Measurements from ENCODE around the gene NAV2.

The NAV2 gene

GRCh38 chr11:20021771-20022362 is 309.2 kb downstream of the NAV2 start:
- DNase-seq (ENCODE audit: low read depth): no peak

DNA sequence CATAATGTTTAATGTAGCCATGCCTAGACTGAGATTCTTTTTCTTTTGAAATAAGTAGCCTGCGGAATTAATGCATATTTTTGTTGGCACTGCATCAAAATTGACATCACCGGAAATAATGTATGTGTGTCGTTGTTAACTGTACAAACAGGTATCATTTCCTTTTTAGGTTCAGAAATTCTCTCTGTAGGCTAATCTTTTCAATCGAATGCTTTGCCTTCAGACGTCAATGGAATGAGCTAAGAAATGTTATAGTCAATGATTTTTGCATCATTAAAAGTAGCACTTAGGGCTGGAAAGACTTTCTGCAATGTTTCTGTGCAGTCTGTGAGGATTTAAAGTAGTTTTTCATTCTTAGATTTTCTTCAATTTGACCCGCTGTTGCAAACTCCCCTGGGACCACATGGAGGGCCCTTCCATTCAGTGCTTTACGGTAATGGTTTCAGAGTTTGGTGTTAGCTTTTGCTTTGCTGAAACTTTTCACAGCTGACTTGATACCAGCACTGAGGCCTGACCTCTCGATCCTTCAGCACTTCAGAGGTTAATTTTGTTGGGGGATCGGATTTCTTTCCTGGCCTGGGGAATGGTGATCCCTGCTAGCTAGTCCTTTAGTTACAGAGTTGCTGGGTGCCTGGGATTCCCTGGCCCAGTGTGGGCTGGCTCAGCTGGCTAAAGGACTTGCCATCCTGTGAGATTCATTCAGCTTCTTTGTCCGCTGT is 309.9 kb downstream of the NAV2 start:
- no peak for DNase-seq (ENCODE audit: low read depth)

DNA sequence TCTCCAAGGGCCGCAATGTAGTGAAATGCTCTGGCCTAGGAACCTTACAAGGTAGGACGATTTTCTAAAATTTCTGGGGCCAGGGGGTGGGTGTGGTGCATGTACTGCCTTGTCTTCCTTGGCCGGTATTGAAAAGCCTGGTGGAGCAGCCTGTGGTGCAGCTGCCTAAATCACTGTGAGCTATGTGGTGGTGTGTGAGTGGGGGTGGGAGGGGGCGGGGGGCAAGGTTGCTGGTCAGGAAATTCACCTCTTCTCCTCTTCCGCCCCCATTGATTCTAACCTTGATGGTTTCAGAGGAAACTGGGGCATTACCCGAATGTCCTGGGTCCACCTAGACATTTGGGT is 310.4 kb downstream of the NAV2 start:
- DNase-seq (ENCODE audit: low read depth): no peak

- no peak for DNase-seq (ENCODE audit: low read depth)
These were observed 311.7 kb downstream of the NAV2 start for GRCh38 chr11:20024172-20024935.

DNA sequence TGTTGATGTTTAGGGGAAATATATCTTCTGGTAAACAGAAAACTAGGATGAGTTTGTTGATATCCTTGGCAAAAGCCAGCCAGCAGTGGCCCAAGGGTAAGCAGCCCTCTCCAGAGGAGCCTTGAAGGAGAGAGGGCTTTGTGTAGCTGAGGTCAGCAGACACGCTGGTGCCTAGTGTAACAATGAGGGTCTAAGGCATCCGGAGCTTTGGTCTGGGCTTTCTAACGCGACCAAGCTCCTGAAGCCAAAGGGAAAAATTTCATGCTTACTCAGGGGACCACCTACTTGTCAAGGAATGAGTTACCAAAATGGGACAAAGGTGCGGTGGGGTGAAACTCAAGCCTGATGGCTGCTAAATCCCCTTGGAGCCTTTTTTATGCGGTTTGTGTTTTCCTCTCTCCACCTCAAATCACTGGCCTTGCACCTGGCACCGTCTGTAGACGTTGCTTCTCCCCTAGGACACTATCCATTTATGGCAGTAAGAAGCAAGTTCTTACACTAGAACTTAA is 312.7 kb downstream of the NAV2 start:
- no peak for DNase-seq (ENCODE audit: low read depth)

GRCh38 chr11:20026629-20027555 is 314.3 kb downstream of the NAV2 start:
- DNase-seq (ENCODE audit: low read depth): no peak

DNA sequence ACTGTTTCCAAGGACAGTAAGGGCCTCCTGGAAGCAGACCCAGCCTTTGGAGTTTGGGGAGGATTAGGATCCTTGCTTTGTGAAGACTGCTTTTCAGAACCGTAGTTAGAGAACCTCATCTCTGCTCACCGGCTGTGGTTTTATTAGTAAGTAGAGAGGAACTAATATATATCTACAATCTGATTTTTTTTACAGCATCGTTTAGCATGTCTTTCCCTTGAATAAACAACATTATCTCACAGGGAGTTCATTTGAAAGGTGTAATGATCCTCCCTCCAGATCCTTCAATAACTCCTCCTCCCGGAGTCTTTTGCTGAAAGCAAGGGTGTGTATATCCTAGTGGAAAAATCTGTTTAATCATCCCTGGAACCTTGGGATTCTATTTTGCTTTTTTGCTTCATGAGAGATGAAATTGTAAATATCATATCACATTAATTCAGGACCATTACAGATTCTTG is 314.9 kb downstream of the NAV2 start:
- no peak for DNase-seq (ENCODE audit: low read depth)

GRCh38 chr11:20029193-20029592 is 316.6 kb downstream of the NAV2 start:
- no peak for DNase-seq (ENCODE audit: low read depth)

GRCh38 chr11:20030472-20030871 is 317.8 kb downstream of the NAV2 start:
- no peak for DNase-seq (ENCODE audit: low read depth)

DNA sequence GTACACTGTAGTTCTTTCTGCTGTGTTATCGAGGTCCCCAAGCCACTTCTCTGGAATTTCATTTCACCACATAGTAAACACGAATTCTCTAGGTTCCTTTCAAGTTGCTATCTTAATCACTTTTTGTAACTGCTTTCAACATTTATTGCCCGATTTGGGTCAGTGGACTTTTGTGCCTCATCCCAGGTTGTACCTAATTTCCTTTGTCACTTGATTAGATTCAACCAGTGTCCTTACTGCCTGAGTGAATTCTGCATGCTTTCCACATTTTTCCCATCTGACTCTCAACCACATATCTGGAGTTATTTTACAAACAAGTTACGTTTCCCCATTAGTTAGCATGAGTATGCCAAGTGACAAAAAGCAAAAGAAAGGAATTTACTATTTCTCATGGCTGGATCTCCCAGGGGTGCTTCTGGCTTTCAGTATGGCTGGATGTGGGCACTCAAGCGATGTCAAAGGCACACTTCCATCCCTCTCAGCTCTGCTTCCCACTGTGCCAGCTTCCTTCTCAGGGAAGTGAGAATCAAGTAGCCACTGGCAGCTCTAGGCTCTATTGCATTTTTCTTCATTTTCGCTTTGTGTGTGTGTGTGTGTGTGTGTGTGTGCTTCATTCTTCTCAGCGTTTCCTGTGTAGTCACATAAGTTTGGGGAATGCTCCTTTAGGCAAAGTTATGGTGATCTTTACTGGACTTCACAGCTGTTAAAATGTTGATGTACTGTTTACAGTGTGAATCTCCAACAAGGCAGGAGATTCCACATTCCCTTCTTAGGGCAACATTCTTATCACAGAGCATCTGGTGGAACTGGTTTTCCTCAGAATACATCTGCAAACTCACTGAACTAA is 318.7 kb downstream of the NAV2 start:
- no peak for DNase-seq (ENCODE audit: low read depth)

DNA sequence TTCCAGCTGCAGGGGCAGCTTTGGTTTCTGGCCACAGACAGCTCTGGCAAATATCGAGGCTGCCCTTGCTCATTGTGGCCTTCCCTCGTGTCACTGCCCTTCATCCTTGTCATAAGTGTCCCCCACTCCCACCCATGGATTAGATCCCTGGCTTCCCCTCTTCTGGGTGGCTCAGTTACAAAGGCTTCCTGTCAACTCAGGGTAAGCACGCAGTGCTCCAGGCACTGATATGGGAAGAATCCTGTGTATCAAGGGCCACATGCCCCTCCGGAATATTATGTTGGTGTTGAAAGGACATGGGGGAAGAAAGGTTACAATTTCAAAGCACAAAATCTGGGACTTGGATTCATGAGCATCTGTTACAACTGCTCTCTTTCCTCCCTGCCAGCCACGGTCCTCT is 319.5 kb downstream of the NAV2 start:
- no peak for DNase-seq (ENCODE audit: low read depth)

DNA sequence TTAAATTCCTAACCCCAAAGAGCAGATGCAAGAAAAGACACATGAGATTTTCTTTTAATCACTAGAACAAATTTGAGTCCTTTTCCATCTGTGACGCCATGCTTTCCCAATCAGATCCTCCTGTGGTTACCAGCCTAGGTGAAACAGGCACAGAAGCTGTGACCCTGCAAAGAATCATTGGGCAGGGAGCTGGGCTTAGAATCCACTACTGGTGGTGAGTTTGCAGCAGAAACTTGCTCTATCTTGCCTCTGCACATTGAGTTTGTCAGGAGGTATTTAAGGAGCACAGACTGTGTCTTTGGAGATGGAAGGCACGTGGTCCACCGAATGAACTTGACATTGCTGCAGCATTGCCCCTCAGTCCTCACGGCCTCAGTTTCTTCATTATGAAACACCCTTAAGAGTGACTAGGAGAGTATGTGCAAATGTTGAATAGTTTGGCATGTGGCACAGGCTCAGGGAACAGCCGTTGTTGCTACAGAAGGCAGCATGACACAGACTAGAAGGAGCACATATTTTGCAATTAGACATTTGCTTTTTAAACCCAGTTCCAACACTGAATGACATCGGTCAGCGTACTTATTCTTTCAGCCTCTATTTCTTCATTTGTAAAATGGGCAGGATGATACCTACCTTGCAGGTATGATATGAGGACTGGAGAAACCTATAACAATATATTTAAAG is 320.1 kb downstream of the NAV2 start:
- no peak for DNase-seq (ENCODE audit: low read depth)

- no peak for DNase-seq (ENCODE audit: low read depth)
These were observed 321.2 kb downstream of the NAV2 start for GRCh38 chr11:20033806-20034205.

GRCh38 chr11:20034941-20035340 is 322.3 kb downstream of the NAV2 start:
- no peak for DNase-seq (ENCODE audit: low read depth)

GRCh38 chr11:20035375-20035700 is 322.7 kb downstream of the NAV2 start:
- DNase-seq (ENCODE audit: low read depth): no peak

DNA sequence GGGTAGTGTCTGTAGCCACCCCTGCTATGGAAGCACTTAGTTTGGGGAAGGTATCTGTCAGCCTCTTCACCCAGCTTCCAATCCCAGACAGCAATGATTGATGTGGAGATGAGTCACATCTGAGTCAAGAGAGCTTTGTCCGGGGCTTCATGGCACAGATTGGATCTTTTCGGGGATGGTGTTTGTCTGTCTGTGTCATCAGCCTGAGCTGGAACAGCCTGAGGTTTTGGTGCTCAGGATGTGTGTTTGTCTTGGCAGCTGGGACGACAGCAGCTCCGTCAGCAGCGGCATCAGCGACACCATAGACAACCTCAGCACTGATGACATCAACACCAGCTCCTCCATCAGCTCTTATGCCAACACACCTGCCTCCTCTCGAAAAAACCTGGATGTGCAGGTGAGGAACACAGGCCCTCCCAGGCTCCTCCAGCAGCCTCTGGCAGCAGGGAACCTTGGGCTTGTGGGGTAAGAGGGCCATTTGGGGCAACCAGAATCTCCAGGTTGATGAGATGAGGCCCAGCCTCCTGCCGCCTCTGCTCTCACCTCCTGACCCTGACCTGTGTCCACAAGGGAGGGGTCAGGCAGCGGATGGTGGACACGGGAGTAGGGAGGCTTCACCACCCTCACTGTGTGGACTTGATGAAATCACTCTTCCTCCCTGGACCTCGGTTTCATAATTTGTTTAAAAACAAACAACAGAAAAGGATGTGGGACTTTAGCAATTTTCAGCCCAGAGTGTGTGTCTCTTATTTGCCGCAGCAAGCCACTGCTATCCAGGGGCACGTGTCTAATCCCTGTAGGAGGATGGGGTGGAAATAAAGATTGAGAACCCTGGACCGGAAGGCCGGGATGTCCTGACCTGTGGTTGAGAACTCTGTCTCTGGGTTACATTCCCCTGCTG is 323.3 kb downstream of the NAV2 start:
- no peak for DNase-seq (ENCODE audit: low read depth)

GRCh38 chr11:20036626-20037335 is 324.1 kb downstream of the NAV2 start:
- DNase-seq (ENCODE audit: low read depth): no peak

GRCh38 chr11:20037396-20038153 is 324.9 kb downstream of the NAV2 start:
- DNase-seq (ENCODE audit: low read depth): no peak

Measured in T follicular helper cell (primary cell).